Myocyte (in vitro differentiated cells): ENCODE measurements around the gene NEK1. TPM values are rescaled to one million over a fixed set of nuclear protein-coding genes. Genes with fewer than 3 reads are reported as not detected.
"Not testable (repeated sequence)": the region's sequence is repeated elsewhere in the genome, so short reads cannot be mapped to it uniquely, and the experiment has no call there.

Experiments used
- DNase-seq: peaks from one replicate; pipeline ENCODE4 v3.0.0-alpha.2; 2012; ENCODE audit warnings: low read depth
- total RNA-seq: library from RNA; depleted of rRNA; stranded (reverse); fragments of >200 nt; gene quantifications from 2 replicates; pipeline ENCODE4 v1.2.3, GENCODE V29; 2014

Gene NEK1
- total RNA-seq, 1 donor from 2014 or later, result 11.8 TPM

- no peak for DNase-seq
Measured at GRCh38 chr4:169601016-169601771, 11.2 kb downstream of the NEK1 start.

- DNase-seq, result no peak
Measured at GRCh38 chr4:169594560-169595195, 17.7 kb downstream of the NEK1 start.

- DNase-seq, result no peak
Measured at GRCh38 chr4:169593050-169593560, 19.3 kb downstream of the NEK1 start.

- DNase-seq, result no peak
Measured at GRCh38 chr4:169583563-169583962, 28.8 kb downstream of the NEK1 start.

- DNase-seq, result no peak
Measured at GRCh38 chr4:169582706-169583105, 29.7 kb downstream of the NEK1 start.

- DNase-seq, result no peak
Measured at GRCh38 chr4:169582203-169582602, 30.2 kb downstream of the NEK1 start.

GRCh38 chr4:169573889-169574288, 38.5 kb downstream of the NEK1 start:
- DNase-seq, result no peak

- no peak for DNase-seq
Measured at GRCh38 chr4:169571435-169571834, 40.9 kb downstream of the NEK1 start.

GRCh38 chr4:169571012-169571411, 41.4 kb downstream of the NEK1 start:
- DNase-seq, result not testable (repeated sequence)

GRCh38 chr4:169570266-169570665, 42.1 kb downstream of the NEK1 start:
- not testable (repeated sequence) for DNase-seq

GRCh38 chr4:169569188-169569587, 43.2 kb downstream of the NEK1 start:
- not testable (repeated sequence) for DNase-seq

- no peak for DNase-seq
Measured at GRCh38 chr4:169567916-169568315, 44.5 kb downstream of the NEK1 start.

GRCh38 chr4:169566021-169566818, 46.2 kb downstream of the NEK1 start:
- peak; percentile 61 for DNase-seq

- no peak for DNase-seq
Measured at GRCh38 chr4:169565606-169566005, 46.8 kb downstream of the NEK1 start.

- no peak for DNase-seq
Measured at GRCh38 chr4:169557061-169557636, 55.2 kb downstream of the NEK1 start.

GRCh38 chr4:169546548-169546947, 65.8 kb downstream of the NEK1 start:
- DNase-seq, result not testable (repeated sequence)

- no peak for DNase-seq
Measured at GRCh38 chr4:169540774-169541173, 71.6 kb downstream of the NEK1 start.

GRCh38 chr4:169530048-169530447, 82.3 kb downstream of the NEK1 start:
- DNase-seq, result no peak

- DNase-seq, result no peak
Measured at GRCh38 chr4:169523796-169524195, 88.6 kb downstream of the NEK1 start.

- no peak for DNase-seq
Measured at GRCh38 chr4:169510617-169511016, 101.8 kb downstream of the NEK1 start.

- DNase-seq, result no peak
Measured at GRCh38 chr4:169506903-169507302, 105.5 kb downstream of the NEK1 start.
